Measurements from ENCODE around the gene ERN1. TPM values are rescaled to one million over a fixed set of nuclear protein-coding genes. Genes with fewer than 3 reads are reported as not detected.

The ERN1 gene
- total and polyA plus RNA-seq, 2 of the 13 experiments (the other 11 are each of a cell fraction or from before 2014, with no cell fraction given) = 6.0 to 12.7 TPM

DNA sequence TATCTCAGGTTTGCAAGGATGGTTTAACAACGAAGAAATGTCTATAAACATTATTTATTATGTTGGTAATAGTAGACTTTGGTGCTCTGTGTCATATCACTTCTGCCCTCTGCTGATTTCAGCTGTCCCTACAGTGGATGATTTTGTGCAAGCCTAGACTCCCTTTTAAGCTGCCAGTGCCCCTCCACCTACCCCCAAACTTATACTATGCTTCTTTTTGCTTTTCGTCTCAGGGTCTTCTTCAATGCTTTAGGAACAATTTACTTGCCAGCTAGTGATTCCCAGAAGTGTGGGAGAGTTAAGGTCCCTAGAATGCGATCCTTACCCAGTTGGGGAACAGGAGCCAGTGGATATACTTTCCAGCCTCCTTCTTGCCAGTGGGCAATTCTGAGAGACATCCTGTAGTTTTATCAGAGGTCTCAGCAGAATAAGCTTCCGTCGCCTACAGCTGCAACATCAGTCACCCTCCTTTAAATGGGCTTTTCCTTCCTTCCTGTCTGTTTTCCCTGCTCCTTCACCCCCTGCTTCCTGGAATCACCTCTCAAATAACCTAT is 113.6 kb downstream of the ERN1 start:
- ATAC-seq (peak; percentile 56; the same call in 2 of the 3 replicates), DNase-seq (ENCODE audit: low spot score) (no peak), FAIRE-seq (no peak)
- Histone ChIP-seq H3K27me3 (ENCODE audit: control insufficient read depth in 1 of 2, insufficient read depth in 2 of 2, low read length in 2 of 2) (no peaks in the 10 kb centered on the region; a peak in 1 of 5 replicates), H3K9me3 (ENCODE audit: low read length) (no peaks in the 10 kb centered on the region), H3K9ac (ENCODE audit: insufficient read depth, low read depth, low read length) (no peak overlapping the region), H3K27ac (ENCODE audit: extremely low read length, insufficient read depth, low read length) (no peak overlapping the region), H3K4me3 (replicated peaks in 1 of 3; ENCODE audit: insufficient read depth in 1 of 3, low read depth in 2 of 3, low read length in 3 of 3) (no peak overlapping the region), H3K4me2 (ENCODE audit: low read depth, low read length) (no peak overlapping the region), H3K79me2 (ENCODE audit: insufficient read depth, low read length) (no peaks in the 10 kb centered on the region), H3K4me1 (ENCODE audit: insufficient read depth, low read length) (peaks cover 15% of the 10 kb centered on the region), H3K36me3 (replicated peaks in 1 of 2; ENCODE audit: control insufficient read depth in 1 of 2, insufficient read depth in 2 of 2, low read length in 2 of 2) (no peaks in the 10 kb centered on the region; a peak in 1 of 5 replicates), H2AFZ (ENCODE audit: low read length) (no peak overlapping the region), H4K20me1 (ENCODE audit: insufficient read depth, low read length) (no peaks in the 10 kb centered on the region)
- TF ChIP-seq POLR2A (IDR thresholded peaks at IDR 0.05; ENCODE audit: insufficient read depth in 1 of 2, low read depth in 2 of 2, low read length in 2 of 2) (no peak), STAG1 (CRISPR knock-in tag; IDR thresholded peaks at IDR 0.05) (peak; percentile 6; the same call in 1 of the 2 replicates)
- TF ChIP-seq, protein P1, sequence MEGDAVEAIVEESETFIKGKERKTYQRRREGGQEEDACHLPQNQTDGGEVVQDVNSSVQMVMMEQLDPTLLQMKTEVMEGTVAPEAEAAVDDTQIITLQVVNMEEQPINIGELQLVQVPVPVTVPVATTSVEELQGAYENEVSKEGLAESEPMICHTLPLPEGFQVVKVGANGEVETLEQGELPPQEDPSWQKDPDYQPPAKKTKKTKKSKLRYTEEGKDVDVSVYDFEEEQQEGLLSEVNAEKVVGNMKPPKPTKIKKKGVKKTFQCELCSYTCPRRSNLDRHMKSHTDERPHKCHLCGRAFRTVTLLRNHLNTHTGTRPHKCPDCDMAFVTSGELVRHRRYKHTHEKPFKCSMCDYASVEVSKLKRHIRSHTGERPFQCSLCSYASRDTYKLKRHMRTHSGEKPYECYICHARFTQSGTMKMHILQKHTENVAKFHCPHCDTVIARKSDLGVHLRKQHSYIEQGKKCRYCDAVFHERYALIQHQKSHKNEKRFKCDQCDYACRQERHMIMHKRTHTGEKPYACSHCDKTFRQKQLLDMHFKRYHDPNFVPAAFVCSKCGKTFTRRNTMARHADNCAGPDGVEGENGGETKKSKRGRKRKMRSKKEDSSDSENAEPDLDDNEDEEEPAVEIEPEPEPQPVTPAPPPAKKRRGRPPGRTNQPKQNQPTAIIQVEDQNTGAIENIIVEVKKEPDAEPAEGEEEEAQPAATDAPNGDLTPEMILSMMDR (CRISPR knock-in tag; IDR thresholded peaks at IDR 0.05) = peak; percentile 41
- no TSS peak for BruUV-seq (replicated peaks)
- in situ Hi-C loops (cut with HindIII; ENCODE audit: extremely low pct_ligation_motif_present, low pct_unique_long_range_greater_than_20kb) = no loop called here
- CTCF ChIA-PET (ENCODE audit: low intra/inter-chr PET ratio, low total read pairs) = no interaction called here
- intact Hi-C loops (cut with micrococcal nuclease; ENCODE audit: unreplicated experiment) = no loop called here
- 57% methylated on average over 5 of the region's 5 CpGs for WGBS (ENCODE audit: low lambda C conversion rate)
- POLR2A ChIA-PET = no interaction called here

- Histone ChIP-seq H3K27ac (ENCODE audit: extremely low read length, insufficient read depth, low read length) (no peak overlapping the region), H3K4me1 (ENCODE audit: insufficient read depth, low read length) (peaks cover 7% of the 10 kb centered on the region), H3K9ac (ENCODE audit: insufficient read depth, low read depth, low read length) (no peak overlapping the region), H3K27me3 (ENCODE audit: control insufficient read depth in 1 of 2, insufficient read depth in 2 of 2, low read length in 2 of 2) (no peaks in the 10 kb centered on the region; a peak in 1 of 5 replicates), H3K79me2 (ENCODE audit: insufficient read depth, low read length) (no peaks in the 10 kb centered on the region), H4K20me1 (ENCODE audit: insufficient read depth, low read length) (no peaks in the 10 kb centered on the region), H3K9me3 (ENCODE audit: low read length) (no peaks in the 10 kb centered on the region), H3K4me3 (replicated peaks in 1 of 3; ENCODE audit: insufficient read depth in 1 of 3, low read depth in 2 of 3, low read length in 3 of 3) (no peak overlapping the region), H3K4me2 (ENCODE audit: low read depth, low read length) (no peak overlapping the region; the same call in 1 of the 2 replicates), H2AFZ (ENCODE audit: low read length) (no peak overlapping the region), H3K36me3 (replicated peaks in 1 of 2; ENCODE audit: control insufficient read depth in 1 of 2, insufficient read depth in 2 of 2, low read length in 2 of 2) (no peaks in the 10 kb centered on the region; a peak in 1 of 5 replicates)
- no peak for ATAC-seq
- POLR2A ChIA-PET = no interaction called here
- intact Hi-C loops (cut with micrococcal nuclease; ENCODE audit: unreplicated experiment) (no loop called here), in situ Hi-C loops (cut with HindIII; ENCODE audit: extremely low pct_ligation_motif_present, low pct_unique_long_range_greater_than_20kb) (no loop called here)
- 77% methylated on average over 6 of the region's 6 CpGs for WGBS (ENCODE audit: low lambda C conversion rate)
- DNase-seq (ENCODE audit: low spot score) = no peak
- no peak for FAIRE-seq
- BruUV-seq (replicated peaks) = no TSS peak
- CTCF ChIA-PET (ENCODE audit: low intra/inter-chr PET ratio, low total read pairs) = no interaction called here
- TF ChIP-seq, protein P2, sequence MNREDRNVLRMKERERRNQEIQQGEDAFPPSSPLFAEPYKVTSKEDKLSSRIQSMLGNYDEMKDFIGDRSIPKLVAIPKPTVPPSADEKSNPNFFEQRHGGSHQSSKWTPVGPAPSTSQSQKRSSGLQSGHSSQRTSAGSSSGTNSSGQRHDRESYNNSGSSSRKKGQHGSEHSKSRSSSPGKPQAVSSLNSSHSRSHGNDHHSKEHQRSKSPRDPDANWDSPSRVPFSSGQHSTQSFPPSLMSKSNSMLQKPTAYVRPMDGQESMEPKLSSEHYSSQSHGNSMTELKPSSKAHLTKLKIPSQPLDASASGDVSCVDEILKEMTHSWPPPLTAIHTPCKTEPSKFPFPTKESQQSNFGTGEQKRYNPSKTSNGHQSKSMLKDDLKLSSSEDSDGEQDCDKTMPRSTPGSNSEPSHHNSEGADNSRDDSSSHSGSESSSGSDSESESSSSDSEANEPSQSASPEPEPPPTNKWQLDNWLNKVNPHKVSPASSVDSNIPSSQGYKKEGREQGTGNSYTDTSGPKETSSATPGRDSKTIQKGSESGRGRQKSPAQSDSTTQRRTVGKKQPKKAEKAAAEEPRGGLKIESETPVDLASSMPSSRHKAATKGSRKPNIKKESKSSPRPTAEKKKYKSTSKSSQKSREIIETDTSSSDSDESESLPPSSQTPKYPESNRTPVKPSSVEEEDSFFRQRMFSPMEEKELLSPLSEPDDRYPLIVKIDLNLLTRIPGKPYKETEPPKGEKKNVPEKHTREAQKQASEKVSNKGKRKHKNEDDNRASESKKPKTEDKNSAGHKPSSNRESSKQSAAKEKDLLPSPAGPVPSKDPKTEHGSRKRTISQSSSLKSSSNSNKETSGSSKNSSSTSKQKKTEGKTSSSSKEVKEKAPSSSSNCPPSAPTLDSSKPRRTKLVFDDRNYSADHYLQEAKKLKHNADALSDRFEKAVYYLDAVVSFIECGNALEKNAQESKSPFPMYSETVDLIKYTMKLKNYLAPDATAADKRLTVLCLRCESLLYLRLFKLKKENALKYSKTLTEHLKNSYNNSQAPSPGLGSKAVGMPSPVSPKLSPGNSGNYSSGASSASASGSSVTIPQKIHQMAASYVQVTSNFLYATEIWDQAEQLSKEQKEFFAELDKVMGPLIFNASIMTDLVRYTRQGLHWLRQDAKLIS (CRISPR knock-in tag; IDR thresholded peaks at IDR 0.05) = no peak
- no peak for TF ChIP-seq E2F1 (CRISPR knock-in tag; IDR thresholded peaks at IDR 0.05)
- TF ChIP-seq NFE2L1 (CRISPR knock-in tag; IDR thresholded peaks at IDR 0.05; ENCODE audit: borderline replicate concordance) = no peak
- TF ChIP-seq KLF12 (CRISPR knock-in tag; IDR thresholded peaks at IDR 0.05; ENCODE audit: borderline replicate concordance) = no peak
- TF ChIP-seq FOXM1 (CRISPR knock-in tag; IDR thresholded peaks at IDR 0.05) = no peak
- no peak for TF ChIP-seq SMYD3 (CRISPR knock-in tag; IDR thresholded peaks at IDR 0.05)
- no peak for TF ChIP-seq TOPORS (CRISPR knock-in tag; IDR thresholded peaks at IDR 0.05)
- TF ChIP-seq, protein P3, sequence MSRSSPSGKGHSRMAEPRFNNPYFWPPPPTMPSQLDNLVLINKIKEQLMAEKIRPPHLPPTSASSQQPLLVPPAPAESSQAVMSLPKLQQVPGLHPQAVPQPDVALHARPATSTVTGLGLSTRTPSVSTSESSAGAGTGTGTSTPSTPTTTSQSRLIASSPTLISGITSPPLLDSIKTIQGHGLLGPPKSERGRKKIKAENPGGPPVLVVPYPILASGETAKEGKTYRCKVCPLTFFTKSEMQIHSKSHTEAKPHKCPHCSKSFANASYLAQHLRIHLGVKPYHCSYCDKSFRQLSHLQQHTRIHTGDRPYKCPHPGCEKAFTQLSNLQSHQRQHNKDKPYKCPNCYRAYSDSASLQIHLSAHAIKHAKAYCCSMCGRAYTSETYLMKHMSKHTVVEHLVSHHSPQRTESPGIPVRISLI (CRISPR knock-in tag; IDR thresholded peaks at IDR 0.05; ENCODE audit: borderline replicate concordance) = no peak
Measured at GRCh38 chr17:64015447-64015846, 114.5 kb downstream of the ERN1 start.

Data from HepG2 (cell line).